SK-N-SH treated with all-trans-retinoic acid at 6 μM for 48 hours (cell line): ENCODE data around the gene VPS13C.

Experiments
- ARNTL ChIP-seq: fragments of 450-650 bp; formaldehyde crosslinking; IDR thresholded peaks from 2 replicates; pipeline ENCODE4 v1.5.0; 2020; ENCODE audit warnings: low read depth, mild to moderate bottlenecking, moderate library complexity, borderline replicate concordance
- GLIS3 ChIP-seq: fragments of 250-450 bp; sonication (Bioruptor Pico); IDR thresholded peaks from 2 replicates; pipeline ENCODE4 v1.5.0; 2020; ENCODE audit warnings: mild to moderate bottlenecking, moderate library complexity
- POU6F1 ChIP-seq: fragments of 250-450 bp; sonication (Bioruptor Pico); IDR thresholded peaks from 2 replicates; pipeline ENCODE4 v1.8.0; 2021; ENCODE audit warnings: low read depth, mild to moderate bottlenecking, moderate library complexity, borderline replicate concordance
- RARB ChIP-seq: fragments of 250-450 bp; sonication (Bioruptor Pico); IDR thresholded peaks from 2 replicates; pipeline ENCODE4 v1.8.0; 2021; ENCODE audit warnings: mild to moderate bottlenecking, moderate library complexity
- ZC3H10 ChIP-seq: fragments of 250-450 bp; sonication (Bioruptor Pico); IDR thresholded peaks from 2 replicates; pipeline ENCODE4 v1.5.1; 2021; ENCODE audit warnings: mild to moderate bottlenecking, moderate library complexity
- ZFP3 ChIP-seq: fragments of 250-450 bp; sonication (Bioruptor Pico); IDR thresholded peaks from 2 replicates; pipeline ENCODE4 v1.5.0; 2020; ENCODE audit warnings: mild to moderate bottlenecking, moderate library complexity
- ZFP30 ChIP-seq: fragments of 450-650 bp; formaldehyde crosslinking; IDR thresholded peaks from 2 replicates; pipeline ENCODE4 v1.5.0; 2022; ENCODE audit warnings: mild to moderate bottlenecking, moderate library complexity
- ZNF565 ChIP-seq: fragments of 450-650 bp; formaldehyde crosslinking; conservative IDR thresholded peaks from 2 replicates; pipeline ENCODE4 v1.5.0; 2020; ENCODE audit warnings: low read depth, mild to moderate bottlenecking, moderate library complexity

- TF ChIP-seq RARB (CRISPR knock-in tag), result no peak
- TF ChIP-seq ARNTL (CRISPR knock-in tag), result no peak
- no peak for TF ChIP-seq ZNF565 (CRISPR knock-in tag)
- TF ChIP-seq ZFP30 (CRISPR knock-in tag), result no peak
- TF ChIP-seq ZFP3, result no peak
- TF ChIP-seq GLIS3, result no peak
- no peak for TF ChIP-seq ZC3H10
- TF ChIP-seq POU6F1 (CRISPR knock-in tag), result no peak
Observed at GRCh38 chr15:61987824-61988223, 72.4 kb downstream of the VPS13C start.
